ENCODE results near the gene DPP6.

DNA sequence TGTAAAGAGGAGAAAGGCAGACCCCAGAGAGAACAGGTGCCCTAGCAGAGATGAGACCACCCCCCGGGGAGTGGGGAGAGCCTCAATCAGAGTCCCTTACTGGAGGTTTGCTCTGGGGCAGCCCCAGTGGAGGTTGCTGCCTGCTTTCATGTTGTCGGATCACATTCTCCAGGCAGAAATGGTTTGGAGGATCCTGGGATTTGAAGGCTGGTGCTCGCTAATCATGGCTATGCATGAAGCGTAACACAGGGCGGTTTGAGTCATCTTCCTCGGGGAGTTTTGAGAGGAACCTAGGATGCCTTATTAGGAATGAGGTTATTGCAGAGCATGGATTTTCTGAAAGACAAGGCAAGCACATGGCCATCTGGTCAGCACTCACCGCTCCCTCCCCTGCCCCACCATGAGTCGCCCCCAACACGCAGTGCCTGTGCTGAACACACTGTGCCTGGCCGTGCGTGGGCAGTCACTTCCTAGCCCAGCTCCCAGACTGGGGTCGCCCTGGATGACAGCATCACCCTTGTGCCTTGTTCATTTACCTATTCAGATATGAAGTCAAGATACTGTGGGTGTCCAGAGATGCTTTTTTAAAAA, 319.9 kb downstream of the DPP6 start:
- no peak for TF ChIP-seq EZH2 (IDR thresholded peaks at IDR 0.05; ENCODE audit: borderline replicate concordance, low read depth, low read length, poor library complexity, severe bottlenecking)
- TF ChIP-seq, protein P1, sequence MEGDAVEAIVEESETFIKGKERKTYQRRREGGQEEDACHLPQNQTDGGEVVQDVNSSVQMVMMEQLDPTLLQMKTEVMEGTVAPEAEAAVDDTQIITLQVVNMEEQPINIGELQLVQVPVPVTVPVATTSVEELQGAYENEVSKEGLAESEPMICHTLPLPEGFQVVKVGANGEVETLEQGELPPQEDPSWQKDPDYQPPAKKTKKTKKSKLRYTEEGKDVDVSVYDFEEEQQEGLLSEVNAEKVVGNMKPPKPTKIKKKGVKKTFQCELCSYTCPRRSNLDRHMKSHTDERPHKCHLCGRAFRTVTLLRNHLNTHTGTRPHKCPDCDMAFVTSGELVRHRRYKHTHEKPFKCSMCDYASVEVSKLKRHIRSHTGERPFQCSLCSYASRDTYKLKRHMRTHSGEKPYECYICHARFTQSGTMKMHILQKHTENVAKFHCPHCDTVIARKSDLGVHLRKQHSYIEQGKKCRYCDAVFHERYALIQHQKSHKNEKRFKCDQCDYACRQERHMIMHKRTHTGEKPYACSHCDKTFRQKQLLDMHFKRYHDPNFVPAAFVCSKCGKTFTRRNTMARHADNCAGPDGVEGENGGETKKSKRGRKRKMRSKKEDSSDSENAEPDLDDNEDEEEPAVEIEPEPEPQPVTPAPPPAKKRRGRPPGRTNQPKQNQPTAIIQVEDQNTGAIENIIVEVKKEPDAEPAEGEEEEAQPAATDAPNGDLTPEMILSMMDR (conservative IDR thresholded peaks at IDR 0.05; ENCODE audit: low read depth, low read length) = no peak

Measured in A673 (cell line).